Measurements from ENCODE around the gene TRMT44.

GRCh38 chr4:8427262-8427661 is 13.3 kb upstream of the TRMT44 start:
- TF ChIP-seq CTCF (IDR thresholded peaks at IDR 0.05), result no peak
- no peak for TF ChIP-seq POLR2A (IDR thresholded peaks at IDR 0.05)
